ENCODE data around the gene TEAD3. TPM values are rescaled to one million over a fixed set of nuclear protein-coding genes. Genes with fewer than 3 reads are reported as not detected.

The TEAD3 gene
- total and polyA plus RNA-seq, 2 of the 4 experiments (the other 2 are of a cell fraction), result 5.2 to 28.0 TPM

DNA sequence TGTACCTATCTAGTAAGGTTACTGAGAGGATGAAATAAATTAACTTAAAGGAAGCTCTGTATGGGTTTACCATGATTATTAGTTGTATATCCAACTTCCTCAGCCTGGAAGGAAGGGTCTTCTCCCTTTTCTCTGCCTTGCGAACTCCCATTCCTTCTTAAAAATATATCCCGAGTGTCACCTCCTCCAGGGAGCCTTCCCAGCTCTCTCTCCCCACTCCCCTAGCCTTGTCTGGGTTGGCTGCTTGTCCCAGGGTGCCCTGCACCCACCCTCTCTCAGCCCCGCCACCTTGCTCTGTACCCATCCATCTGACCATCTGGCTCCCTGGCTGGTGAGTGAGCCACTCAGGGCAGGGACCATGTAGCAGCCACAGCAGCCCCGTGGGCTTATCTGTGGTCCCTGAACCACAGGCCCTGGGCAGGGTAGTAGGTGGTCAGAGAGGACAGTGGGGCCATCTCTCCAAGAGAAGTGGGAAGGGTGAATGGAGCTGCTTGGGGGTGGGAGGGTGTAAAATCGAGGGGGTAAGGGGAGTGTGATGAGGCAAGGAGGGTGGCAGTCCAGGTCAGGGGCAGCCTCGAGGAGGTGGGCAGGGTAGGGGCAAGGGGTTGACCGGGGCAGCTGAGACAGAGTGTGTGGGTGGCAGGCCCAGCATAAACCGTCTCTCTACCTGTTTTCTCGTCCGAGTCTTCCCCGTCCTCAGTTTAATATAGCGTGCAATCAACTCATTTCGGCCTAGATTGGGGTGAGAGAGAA is 12.8 kb downstream of the TEAD3 start:
- ChIA-PET POLR2A (ENCODE audit: unreplicated experiment) (interaction anchor here (0.6 kb wide), 1 partner anchor 10 kb away, joined by 4 read pairs; no protein-coding TSS in a partner anchor), CTCF (interaction anchor here (0.6 kb wide), 1 partner anchor 21 kb away, joined by 4 read pairs; no protein-coding TSS in a partner anchor)
- Histone ChIP-seq H3K14ac (replicated peaks; ENCODE audit: low read depth, low read length) (no peak overlapping the region), H2BK5ac (ENCODE audit: low read depth, low read length, poor library complexity, severe bottlenecking) (peak overlapping the region; percentile 8), H3K9me3 (ENCODE audit: control insufficient read depth, insufficient read depth, low read length) (no peaks in the 10 kb centered on the region), H4K20me1 (ENCODE audit: insufficient read depth, low read length) (peaks cover 17% of the 10 kb centered on the region; the same call in 1 of the 2 replicates), H2AK9ac (replicated peaks; ENCODE audit: low read depth, low read length, poor library complexity) (peak overlapping the region; percentile 94), H3K9ac (ENCODE audit: low read depth, low read length) (no peak overlapping the region), H3K18ac (ENCODE audit: low read depth, low read length) (no peak overlapping the region), H3K4me2 (ENCODE audit: low read depth, low read length) (no peak overlapping the region), H3K23ac (ENCODE audit: low read depth, low read length) (no peak overlapping the region), H2AK5ac (ENCODE audit: low read depth, low read length) (peak overlapping the region; percentile 99; the same call in 1 of the 2 replicates), H4K91ac (ENCODE audit: insufficient read depth, low read depth, low read length) (0 out of 2 replicates have a peak overlapping the region, but pooled peaks have one; percentile 96), H3K4ac (ENCODE audit: low read depth, low read length) (peak overlapping the region; percentile 91; the same call in 1 of the 2 replicates), H2AFZ (replicated peaks; ENCODE audit: low read length, poor library complexity) (no peak overlapping the region), H3K27me3 (ENCODE audit: control insufficient read depth, insufficient read depth, low read length) (no peaks in the 10 kb centered on the region), H3K79me1 (ENCODE audit: low read depth in 1 of 2, low read length in 2 of 2) (peaks cover 49 to 89% of the 10 kb centered on the region in 2 experiments), H3K9me1 (ENCODE audit: insufficient read depth, low read length) (peaks cover 36% of the 10 kb centered on the region), H3K56ac (ENCODE audit: extremely low read depth, insufficient read depth, low read length) (no peak overlapping the region), H2BK120ac (ENCODE audit: low read depth, low read length) (no peak overlapping the region), H3K4me3 (ENCODE audit: insufficient read depth, low read depth, low read length) (no peak overlapping the region), H3K4me1 (ENCODE audit: control insufficient read depth, insufficient read depth, low read length) (peaks cover 29% of the 10 kb centered on the region), H2BK15ac (ENCODE audit: low read depth, low read length) (peak overlapping the region; percentile 63; the same call in 1 of the 3 replicates), H2BK20ac (ENCODE audit: low read depth, low read length) (0 out of 2 replicates have a peak overlapping the region, but pooled peaks have one; percentile 47), H4K8ac (ENCODE audit: low read depth in 2 of 2, low read length in 2 of 2) (peak overlapping the region in 1 of 2 experiments; percentile 84; a peak in 1 of 4 replicates), H3K36me3 (ENCODE audit: control insufficient read depth, insufficient read depth, low read length) (peaks cover 49% of the 10 kb centered on the region), H4K5ac (ENCODE audit: low read depth, low read length) (no peak overlapping the region), H3K27ac (ENCODE audit: insufficient read depth, low read length) (no peak overlapping the region)
- in situ Hi-C loops (cut with MboI; ENCODE audit: low sequenced_read_pairs) (no loop called here), intact Hi-C loops (cut with micrococcal nuclease) (no loop called here), dilution Hi-C loops (cut with HindIII; ENCODE audit: low sequenced_read_pairs, unreplicated experiment) (no loop called here)
- 79% methylated on average over 4 of the region's 13 CpGs; no CpG with 5 or more reads in 1 of the 2 experiments for WGBS, 2 experiments (ENCODE audit: extremely low coverage in 2 of 2, insufficient read length in 1 of 2)
- TF ChIP-seq CHD1 (IDR thresholded peaks at IDR 0.05; ENCODE audit: low read depth, low read length), result no peak
- no peak for TF ChIP-seq NFE2L2 (IDR thresholded peaks at IDR 0.05; ENCODE audit: low read depth, low read length)
- no peak for TF ChIP-seq MAZ (IDR thresholded peaks at IDR 0.05; ENCODE audit: borderline replicate concordance, low read depth, low read length)
- TF ChIP-seq FOS (IDR thresholded peaks at IDR 0.05; ENCODE audit: low read depth, low read length), result no peak
- DNase-seq (no peak), ATAC-seq (ENCODE audit: low read depth) (no peak)
- no TSS peak for BruUV-seq (replicated peaks)
